Measurements from ENCODE around the gene PSMC2. TPM values are rescaled to one million over a fixed set of nuclear protein-coding genes. Genes with fewer than 3 reads are reported as not detected.

The PSMC2 gene
- total and polyA plus RNA-seq, 2 experiments from 2014 or later, result 107 to 131 TPM

- Histone ChIP-seq H2AFZ (no peak overlapping the region), H3K4me1 (ENCODE audit: insufficient read depth) (no peaks in the 10 kb centered on the region), H3K27me3 (ENCODE audit: insufficient read depth) (no peaks in the 10 kb centered on the region), H3K4me3 (no peak overlapping the region), H4K20me1 (replicated peaks; ENCODE audit: insufficient read depth) (peaks cover 16% of the 10 kb centered on the region), H3K27ac (ENCODE audit: low read depth) (no peak overlapping the region), H3K36me3 (ENCODE audit: insufficient read depth) (peaks cover 90% of the 10 kb centered on the region), H3F3A (replicated peaks; ENCODE audit: low read depth) (no peaks in the 10 kb centered on the region), H3K79me2 (replicated peaks; ENCODE audit: insufficient read depth) (peaks cover 2% of the 10 kb centered on the region; the same call in 1 of the 2 replicates), H3K9me2 (ENCODE audit: insufficient read depth) (no peaks in the 10 kb centered on the region), H3K4me2 (no peak overlapping the region)
- H3K27me3 Mint-ChIP-seq (ENCODE audit: insufficient read depth, low read depth, poor library complexity), result no peaks in the 10 kb centered on the region
- H3K27ac Mint-ChIP-seq, result no peak overlapping the region
- ATAC-seq (no peak), DNase-seq (ENCODE audit: low spot score) (no peak)
- no peaks in the 10 kb centered on the region for H3K4me1 Mint-ChIP-seq
- TF ChIP-seq CREB1 (CRISPR knock-in tag; IDR thresholded peaks at IDR 0.05; ENCODE audit: low read depth) (no peak), JUNB (IDR thresholded peaks at IDR 0.05; ENCODE audit: unreplicated experiment) (no peak), POLR2AphosphoS5 (IDR thresholded peaks at IDR 0.05; ENCODE audit: low read depth) (no peak), ZNF462 (CRISPR knock-in tag; IDR thresholded peaks at IDR 0.05) (no peak), ZNF331 (CRISPR knock-in tag; IDR thresholded peaks at IDR 0.05; ENCODE audit: low read depth) (no peak), ZNF114 (CRISPR knock-in tag; IDR thresholded peaks at IDR 0.05) (no peak), STAT1 (IDR thresholded peaks at IDR 0.05; ENCODE audit: unreplicated experiment) (no peak), CTCF (conservative IDR thresholded peaks at IDR 0.05; ENCODE audit: low read depth in 2 of 2) (no peak), EZH2phosphoT487 (IDR thresholded peaks at IDR 0.05; ENCODE audit: unreplicated experiment) (no peak), REST (IDR thresholded peaks at IDR 0.05; ENCODE audit: unreplicated experiment) (no peak), ETS1 (IDR thresholded peaks at IDR 0.05) (no peak), EZH2 (IDR thresholded peaks at IDR 0.05; ENCODE audit: low read depth, unreplicated experiment) (no peak), NANOG (IDR thresholded peaks at IDR 0.05; ENCODE audit: borderline replicate concordance) (no peak)
- no peaks in the 10 kb centered on the region for H3K9me3 Mint-ChIP-seq
- H3K4me3 Mint-ChIP-seq, result no peak overlapping the region
- H3K36me3 Mint-ChIP-seq (ENCODE audit: low read depth), result peaks cover 98% of the 10 kb centered on the region
Observed at GRCh38 chr7:103316380-103316941, 31.0 kb upstream of the PSMC2 start.

All from GM23338 (cell line).